BE2C (cell line): ENCODE measurements around the gene TMEM163.
A peak's percentile ranks its signal among the peaks of the same experiment; 100 is the strongest.

Experiments
- DNase-seq: peaks from one replicate; pipeline ENCODE4 v3.0.0-alpha.2; 2020
- H3K27me3 ChIP-seq: fragments of 250-450 bp; sonication (Bioruptor Pico); 2 replicates; pipeline ENCODE4 v1.5.1; 2020; ENCODE audit warnings: mild to moderate bottlenecking
- H3K36me3 ChIP-seq: fragments of 250-450 bp; sonication (Bioruptor Pico); 2 replicates; pipeline ENCODE4 v1.5.1; 2020; ENCODE audit warnings: mild to moderate bottlenecking
- H3K4me1 ChIP-seq: fragments of 250-450 bp; sonication (Bioruptor Pico); 2 replicates; pipeline ENCODE4 v1.5.1; 2020
- H3K4me3 ChIP-seq: 2 replicates; pipeline ENCODE4 v1.5.1; 2011; ENCODE audit warnings: low read depth, low read length
- H3K9me3 ChIP-seq: fragments of 250-450 bp; sonication (Bioruptor Pico); 2 replicates; pipeline ENCODE4 v1.5.1; 2020
- CTCF ChIP-seq: IDR thresholded peaks from 2 replicates; pipeline ENCODE4 v1.5.1; 2012; ENCODE audit warnings: mild to moderate bottlenecking, low read depth, low read length

TMEM163 gene

DNA sequence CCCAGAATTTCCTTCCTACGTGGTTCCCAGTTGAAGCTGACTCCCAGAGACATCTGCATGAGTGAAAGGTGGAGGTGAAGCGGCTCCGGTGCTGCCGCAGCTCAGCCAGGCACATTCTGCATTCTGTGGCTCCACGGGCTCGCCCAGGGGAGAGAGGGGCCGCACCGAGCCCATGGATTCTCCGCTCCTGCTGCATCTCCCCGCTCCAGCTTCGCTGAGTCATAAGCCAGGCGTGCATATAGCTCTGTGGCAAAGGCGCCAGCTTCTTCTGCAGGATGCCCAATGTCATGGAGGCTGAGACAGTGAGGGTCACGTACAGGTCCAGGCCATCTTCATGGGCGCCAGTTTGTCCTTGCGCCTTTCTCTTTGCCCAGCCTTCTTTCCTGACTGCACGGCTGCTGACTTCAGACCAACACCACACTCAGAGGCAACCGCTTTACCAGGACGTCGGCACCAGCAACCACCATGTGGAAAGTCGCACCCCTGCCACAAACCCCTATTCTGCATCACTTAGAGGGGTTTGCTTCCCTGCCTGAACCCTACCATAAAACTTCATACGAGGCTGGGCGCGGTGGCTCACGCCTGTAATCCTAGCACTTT is 249.2 kb downstream of the TMEM163 start:
- H3K27me3 ChIP-seq, result no peaks in the 10 kb centered on the region
- H3K4me1 ChIP-seq, result no peaks in the 10 kb centered on the region
- no peaks in the 10 kb centered on the region for H3K9me3 ChIP-seq
- no peak for TF ChIP-seq CTCF
- no peaks in the 10 kb centered on the region for H3K36me3 ChIP-seq
- H3K4me3 ChIP-seq, result no peak overlapping the region
- DNase-seq, result no peak

- TF ChIP-seq CTCF, result no peak
- no peaks in the 10 kb centered on the region for H3K9me3 ChIP-seq
- no peak overlapping the region for H3K4me3 ChIP-seq
- H3K36me3 ChIP-seq, result no peaks in the 10 kb centered on the region
- H3K27me3 ChIP-seq, result no peaks in the 10 kb centered on the region
- no peak for DNase-seq
- no peaks in the 10 kb centered on the region for H3K4me1 ChIP-seq
These were observed 250.0 kb downstream of the TMEM163 start for GRCh38 chr2:134468776-134469175.

DNA sequence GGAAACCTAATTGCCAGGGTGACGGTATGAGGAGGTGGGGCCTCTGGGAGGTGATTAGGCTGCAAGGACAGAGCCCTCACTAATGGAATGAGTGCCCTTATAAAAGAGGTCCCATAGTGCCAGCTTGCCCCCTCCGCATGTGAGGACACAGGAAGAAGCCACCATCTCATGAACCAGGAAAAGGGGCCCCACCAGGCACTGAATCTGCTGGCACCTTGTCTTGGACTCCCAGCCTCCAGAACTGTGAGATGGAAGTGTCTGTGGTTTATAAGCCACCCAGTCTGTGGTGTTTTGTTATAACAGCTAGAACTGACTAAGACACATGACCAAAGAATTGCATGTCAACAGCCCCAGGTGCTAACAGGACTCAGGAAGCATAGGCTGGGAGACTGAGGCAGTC is 250.6 kb downstream of the TMEM163 start:
- Histone ChIP-seq H3K27me3 (no peaks in the 10 kb centered on the region), H3K36me3 (no peaks in the 10 kb centered on the region), H3K4me3 (no peak overlapping the region), H3K4me1 (no peaks in the 10 kb centered on the region), H3K9me3 (no peaks in the 10 kb centered on the region)
- TF ChIP-seq CTCF, result no peak
- no peak for DNase-seq

DNA sequence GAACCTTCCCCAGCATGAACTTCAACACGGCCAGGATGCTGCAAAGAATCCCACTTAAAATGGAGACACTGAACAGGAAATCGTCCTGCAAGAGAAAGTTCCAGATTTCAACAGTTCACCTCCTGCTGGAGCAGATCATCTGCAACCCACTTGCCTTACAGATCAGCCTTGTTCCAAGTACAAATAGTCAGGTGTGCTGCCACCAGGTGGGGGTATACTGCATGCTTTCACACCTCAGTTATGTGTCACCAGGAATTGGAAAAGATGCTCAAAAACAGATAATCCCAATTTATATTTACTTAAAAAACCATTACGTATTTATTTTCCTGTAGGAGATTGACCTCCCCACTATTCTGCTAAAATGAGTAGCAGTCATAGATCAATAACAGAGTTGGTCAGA is 252.7 kb downstream of the TMEM163 start:
- no peaks in the 10 kb centered on the region for H3K27me3 ChIP-seq
- H3K36me3 ChIP-seq, result no peaks in the 10 kb centered on the region
- no peaks in the 10 kb centered on the region for H3K9me3 ChIP-seq
- H3K4me1 ChIP-seq, result no peaks in the 10 kb centered on the region
- no peak overlapping the region for H3K4me3 ChIP-seq
- TF ChIP-seq CTCF, result peak; percentile 21
- no peak for DNase-seq

DNA sequence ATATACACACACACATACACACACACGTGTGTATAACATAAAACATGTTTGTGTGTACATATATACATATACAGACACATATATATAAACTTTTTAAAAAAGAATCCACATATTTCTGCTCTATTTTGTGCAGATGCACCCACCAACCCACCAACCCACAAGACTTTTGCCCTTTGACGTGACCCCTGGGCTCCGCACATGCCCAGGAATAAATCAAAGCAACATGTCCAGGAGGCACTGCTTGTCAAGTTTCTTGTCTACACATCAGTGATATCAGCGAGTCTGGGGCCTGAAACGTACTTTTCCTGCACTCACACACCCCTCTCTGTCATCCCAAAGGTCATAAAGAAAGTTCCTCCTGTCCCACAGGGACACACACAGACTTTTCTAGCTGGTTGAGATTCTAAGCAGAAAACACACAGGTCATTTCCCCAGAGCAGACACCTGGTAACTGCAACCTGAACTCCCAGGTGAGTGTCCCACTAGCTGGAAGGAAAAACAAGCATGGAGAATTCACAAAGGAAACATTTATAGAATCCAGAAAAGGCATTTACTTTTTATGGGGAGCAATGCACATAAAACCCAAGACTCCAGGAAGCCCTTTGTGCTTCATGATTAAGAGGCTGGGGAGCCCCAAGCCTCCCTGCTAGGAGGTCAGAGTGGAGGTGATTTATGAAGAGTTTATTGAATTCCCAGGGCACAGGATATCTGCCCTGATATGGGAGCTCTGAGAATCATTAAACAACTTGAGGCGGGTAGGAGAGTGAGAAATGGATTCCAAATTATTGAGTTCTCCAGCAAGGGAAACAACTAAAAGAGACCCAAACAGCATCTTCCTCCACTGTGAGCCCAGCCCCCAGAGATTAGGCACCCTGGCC is 253.3 kb downstream of the TMEM163 start:
- Histone ChIP-seq H3K36me3 (no peaks in the 10 kb centered on the region), H3K9me3 (no peaks in the 10 kb centered on the region), H3K4me1 (no peaks in the 10 kb centered on the region), H3K4me3 (no peak overlapping the region), H3K27me3 (no peaks in the 10 kb centered on the region)
- DNase-seq, result no peak
- TF ChIP-seq CTCF, result no peak

DNA sequence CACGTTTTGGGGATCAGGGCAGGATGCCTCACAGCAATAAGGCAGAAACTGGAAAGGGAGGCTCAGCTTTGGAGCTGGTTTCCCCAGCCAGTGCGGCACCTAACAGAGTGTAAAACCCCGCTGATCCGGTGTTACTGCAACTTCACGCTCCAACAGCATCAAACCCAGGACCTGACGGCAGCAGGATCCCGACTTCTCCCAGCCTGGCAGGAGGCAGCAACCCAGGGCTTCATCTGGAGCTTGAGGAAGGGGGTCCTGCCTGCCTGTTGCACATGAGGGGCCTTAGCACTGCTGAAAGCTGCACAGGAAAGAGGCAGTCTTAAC is 255.1 kb downstream of the TMEM163 start:
- DNase-seq, result no peak
- no peaks in the 10 kb centered on the region for H3K36me3 ChIP-seq
- H3K4me1 ChIP-seq, result no peaks in the 10 kb centered on the region
- no peak for TF ChIP-seq CTCF
- H3K4me3 ChIP-seq, result no peak overlapping the region
- no peaks in the 10 kb centered on the region for H3K27me3 ChIP-seq
- H3K9me3 ChIP-seq, result no peaks in the 10 kb centered on the region
